ENCODE measurements around the gene PIK3C2G. TPM values are rescaled to one million over a fixed set of nuclear protein-coding genes. Genes with fewer than 3 reads are reported as not detected.

The PIK3C2G gene
- total and polyA plus RNA-seq, 5 experiments from 2014 or later = not detected

DNA sequence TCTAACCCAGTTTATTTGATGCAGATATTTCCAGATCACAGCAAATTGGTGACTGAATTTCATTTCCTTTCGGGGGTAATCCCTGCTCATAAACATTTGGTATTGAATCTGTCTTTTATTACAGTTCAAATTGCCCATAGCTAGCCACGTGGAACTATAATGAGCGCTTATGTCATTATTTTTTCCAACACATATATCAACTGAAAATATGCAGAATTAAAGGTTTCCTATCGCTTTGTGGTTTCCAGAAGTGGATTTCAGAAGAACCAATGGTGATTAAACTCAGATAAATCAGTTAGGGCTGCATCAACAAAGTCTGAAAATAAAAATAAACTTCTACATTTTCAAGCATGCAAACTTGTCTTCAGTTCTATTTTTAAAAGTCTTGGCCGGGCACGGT lies 111.9 kb downstream of the PIK3C2G start:
- Mint-ChIP-seq H3K4me1 (no peaks in the 10 kb centered on the region), H3K36me3 (no peaks in the 10 kb centered on the region), H3K9me3 (peaks cover under 1 to 30% (median 14%) of the 10 kb centered on the region in 9 donors), H3K27me3 (no peaks in the 10 kb centered on the region), H3K27ac (no peak overlapping the region), H3K4me3 (no peak overlapping the region)
- ATAC-seq = no peak
- DNase-seq = no peak
- POLR2A ChIA-PET = no interaction called here

GRCh38 chr12:18375131-18375530 lies 113.8 kb downstream of the PIK3C2G start:
- H3K27ac Mint-ChIP-seq = no peak overlapping the region
- H3K4me3 Mint-ChIP-seq = no peak overlapping the region
- H3K36me3 Mint-ChIP-seq = no peaks in the 10 kb centered on the region
- peaks cover 2 to 30% (median 10%) of the 10 kb centered on the region in 9 donors for H3K9me3 Mint-ChIP-seq
- no peak for DNase-seq
- no peak for ATAC-seq
- POLR2A ChIA-PET = no interaction called here
- no peaks in the 10 kb centered on the region for H3K4me1 Mint-ChIP-seq
- H3K27me3 Mint-ChIP-seq = no peaks in the 10 kb centered on the region

GRCh38 chr12:18375583-18375982 lies 114.3 kb downstream of the PIK3C2G start:
- H3K27ac Mint-ChIP-seq = no peak overlapping the region
- POLR2A ChIA-PET = no interaction called here
- H3K9me3 Mint-ChIP-seq = peaks cover 2 to 33% (median 10%) of the 10 kb centered on the region in 9 donors
- no peak for ATAC-seq
- H3K4me1 Mint-ChIP-seq = no peaks in the 10 kb centered on the region
- no peak overlapping the region for H3K4me3 Mint-ChIP-seq
- DNase-seq = no peak
- no peaks in the 10 kb centered on the region for H3K27me3 Mint-ChIP-seq
- no peaks in the 10 kb centered on the region for H3K36me3 Mint-ChIP-seq

DNA sequence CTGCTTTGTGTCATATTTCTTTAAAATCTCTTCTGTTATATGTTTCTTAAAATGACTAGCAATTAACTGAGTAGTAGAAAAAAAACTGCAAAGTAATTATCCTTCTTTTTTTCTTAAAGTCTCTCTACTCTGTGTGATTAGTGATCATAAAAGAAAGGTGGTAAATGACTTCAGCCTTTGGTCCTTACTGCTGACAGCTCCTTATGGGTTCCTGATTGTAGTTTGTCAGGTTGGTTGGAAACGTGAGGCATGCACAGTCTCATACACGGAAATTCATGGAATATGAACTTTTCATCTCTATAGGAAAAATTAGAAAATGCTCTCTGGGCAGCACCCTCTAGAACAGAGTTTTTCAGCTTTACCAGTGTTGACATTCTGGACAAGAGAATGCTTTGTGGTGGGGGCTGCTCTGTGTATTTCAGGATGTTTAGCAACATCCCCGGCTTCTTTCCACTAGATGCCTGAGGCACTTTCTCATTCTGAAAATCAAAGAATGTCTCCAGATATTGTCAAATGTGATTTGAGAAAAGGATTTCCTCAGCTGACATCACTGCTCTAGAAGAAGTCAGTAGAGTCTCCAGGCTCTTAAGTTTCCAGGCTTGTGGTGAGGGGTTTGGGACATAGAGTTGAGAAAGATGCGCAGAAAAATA lies 121.0 kb downstream of the PIK3C2G start:
- Mint-ChIP-seq H3K4me3 (no peak overlapping the region), H3K27me3 (no peaks in the 10 kb centered on the region), H3K36me3 (no peaks in the 10 kb centered on the region), H3K27ac (no peak overlapping the region), H3K9me3 (peaks cover 0 to 27% (median 11%) of the 10 kb centered on the region in 9 donors), H3K4me1 (no peaks in the 10 kb centered on the region)
- POLR2A ChIA-PET = no interaction called here
- ATAC-seq = no peak
- DNase-seq = no peak

DNA sequence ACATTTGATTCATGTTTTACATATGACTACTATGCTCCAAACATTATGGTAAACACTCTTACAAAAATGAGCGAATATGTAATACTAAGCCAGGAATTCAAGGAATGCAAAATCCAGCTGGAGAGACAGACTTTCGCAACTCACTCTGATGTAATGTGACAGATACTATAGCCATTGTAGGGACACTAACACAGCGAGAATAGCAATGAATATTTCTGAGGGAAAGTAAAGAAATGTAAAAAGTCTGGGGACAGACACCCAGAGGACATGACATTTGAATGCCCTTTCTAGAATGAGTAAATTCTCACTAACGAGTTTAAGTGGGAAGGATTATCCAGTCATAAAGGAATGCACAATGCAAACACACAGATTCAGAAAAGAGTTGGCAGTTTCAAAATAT lies 121.9 kb downstream of the PIK3C2G start:
- POLR2A ChIA-PET = no interaction called here

DNA sequence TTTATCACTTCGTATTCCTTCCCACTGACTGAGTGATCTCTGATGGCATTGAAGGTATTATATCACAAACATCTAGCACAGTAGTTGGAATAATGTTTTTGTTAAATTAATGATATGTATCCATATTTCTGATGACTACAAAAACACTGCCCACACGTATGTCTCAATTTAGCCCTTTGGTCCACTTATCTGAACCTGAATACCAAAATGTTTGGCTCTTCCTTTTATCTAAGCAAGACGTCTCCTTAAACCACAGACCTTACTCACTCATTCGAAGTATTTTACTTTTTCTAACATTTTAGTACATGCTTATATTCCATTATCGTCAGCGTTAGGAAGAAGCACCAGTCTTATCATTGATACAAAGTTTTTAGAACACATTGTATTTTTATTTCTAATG lies 126.4 kb downstream of the PIK3C2G start:
- Mint-ChIP-seq H3K4me3 (no peak overlapping the region), H3K27ac (no peak overlapping the region), H3K27me3 (no peaks in the 10 kb centered on the region), H3K9me3 (peaks cover 0 to 29% (median 7%) of the 10 kb centered on the region in 9 donors), H3K36me3 (no peaks in the 10 kb centered on the region), H3K4me1 (no peaks in the 10 kb centered on the region)
- POLR2A ChIA-PET = no interaction called here
- ATAC-seq (no peak), DNase-seq (no peak)

More for the DNA sequence above, 121.9 kb downstream of the PIK3C2G start:
- H3K4me1 Mint-ChIP-seq = no peaks in the 10 kb centered on the region
- DNase-seq = no peak
- H3K9me3 Mint-ChIP-seq = peaks cover 0 to 32% (median 9%) of the 10 kb centered on the region in 9 donors
- no peaks in the 10 kb centered on the region for H3K36me3 Mint-ChIP-seq
- no peak overlapping the region for H3K4me3 Mint-ChIP-seq
- H3K27me3 Mint-ChIP-seq = no peaks in the 10 kb centered on the region
- ATAC-seq = no peak
- no peak overlapping the region for H3K27ac Mint-ChIP-seq

DNA sequence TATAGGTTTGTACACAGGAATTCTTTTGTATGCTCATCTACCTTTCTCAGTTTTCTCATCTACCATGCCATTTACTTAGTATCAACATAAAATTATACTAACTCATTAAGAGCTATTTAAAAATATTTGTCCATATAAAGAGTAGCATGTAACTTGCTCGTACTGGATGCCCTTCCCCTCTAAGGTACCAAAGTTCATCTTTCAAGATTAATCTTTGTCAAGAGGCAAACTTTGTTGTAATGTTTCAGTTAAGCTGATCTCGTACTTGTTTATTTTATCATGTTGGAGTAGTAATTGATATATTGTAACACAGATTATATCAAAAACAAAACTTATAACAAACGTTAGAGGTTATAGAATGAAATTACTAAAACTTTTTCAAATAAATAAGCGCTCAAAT lies 128.5 kb downstream of the PIK3C2G start:
- Mint-ChIP-seq H3K27me3 (no peaks in the 10 kb centered on the region), H3K4me3 (no peak overlapping the region), H3K4me1 (no peaks in the 10 kb centered on the region), H3K9me3 (peaks cover 0 to 29% (median 4%) of the 10 kb centered on the region in 9 donors), H3K36me3 (no peaks in the 10 kb centered on the region), H3K27ac (no peak overlapping the region)
- DNase-seq (no peak), ATAC-seq (no peak)
- POLR2A ChIA-PET = no interaction called here

GRCh38 chr12:18391151-18391550 lies 129.8 kb downstream of the PIK3C2G start:
- no peak for ATAC-seq
- Mint-ChIP-seq H3K36me3 (no peaks in the 10 kb centered on the region), H3K27me3 (no peaks in the 10 kb centered on the region), H3K27ac (no peak overlapping the region), H3K9me3 (peaks cover 0 to 22% (median 4%) of the 10 kb centered on the region in 9 donors), H3K4me1 (no peaks in the 10 kb centered on the region), H3K4me3 (no peak overlapping the region)
- no peak for DNase-seq
- POLR2A ChIA-PET = no interaction called here

DNA sequence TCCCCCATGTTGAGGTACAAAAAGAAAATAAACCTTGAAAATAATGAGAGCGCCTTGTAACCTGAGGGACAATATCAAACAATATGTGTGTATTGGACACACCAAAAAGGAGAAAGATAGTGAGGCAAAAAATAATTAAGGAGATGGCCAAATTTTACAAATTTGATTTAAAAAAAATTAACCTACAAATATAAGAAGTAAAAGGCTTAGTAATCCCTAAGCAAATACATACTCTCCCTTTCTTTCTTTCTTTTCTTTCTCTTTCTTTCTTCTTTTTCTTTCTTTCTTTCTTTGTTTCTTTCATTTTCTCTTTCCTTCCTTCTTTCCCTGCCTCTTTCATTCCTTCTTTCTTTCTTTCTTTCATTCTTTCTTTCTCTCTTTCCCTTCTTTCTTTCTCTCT lies 133.4 kb downstream of the PIK3C2G start:
- Mint-ChIP-seq H3K4me3 (no peak overlapping the region), H3K36me3 (no peaks in the 10 kb centered on the region), H3K9me3 (peaks cover 0 to 7% (median 0%) of the 10 kb centered on the region in 9 donors), H3K27me3 (no peaks in the 10 kb centered on the region), H3K4me1 (no peaks in the 10 kb centered on the region), H3K27ac (no peak overlapping the region)
- POLR2A ChIA-PET = no interaction called here
- DNase-seq (no peak), ATAC-seq (no peak)

GRCh38 chr12:18400186-18400585 lies 138.9 kb downstream of the PIK3C2G start:
- POLR2A ChIA-PET = no interaction called here
- ATAC-seq = no peak
- H3K9me3 Mint-ChIP-seq = peaks cover 0 to 13% (median 5%) of the 10 kb centered on the region in 9 donors
- no peak for DNase-seq
- H3K36me3 Mint-ChIP-seq = no peaks in the 10 kb centered on the region
- no peak overlapping the region for H3K4me3 Mint-ChIP-seq
- H3K27ac Mint-ChIP-seq = no peak overlapping the region
- no peaks in the 10 kb centered on the region for H3K27me3 Mint-ChIP-seq
- no peaks in the 10 kb centered on the region for H3K4me1 Mint-ChIP-seq

GRCh38 chr12:18402872-18403611 lies 141.7 kb downstream of the PIK3C2G start:
- no peaks in the 10 kb centered on the region for H3K36me3 Mint-ChIP-seq
- POLR2A ChIA-PET = no interaction called here
- H3K4me3 Mint-ChIP-seq = no peak overlapping the region
- no peaks in the 10 kb centered on the region for H3K4me1 Mint-ChIP-seq
- DNase-seq (no peak), ATAC-seq (no peak)
- no peaks in the 10 kb centered on the region for H3K27me3 Mint-ChIP-seq
- peaks cover 1 to 34% (median 10%) of the 10 kb centered on the region in 9 donors for H3K9me3 Mint-ChIP-seq
- H3K27ac Mint-ChIP-seq = no peak overlapping the region

DNA sequence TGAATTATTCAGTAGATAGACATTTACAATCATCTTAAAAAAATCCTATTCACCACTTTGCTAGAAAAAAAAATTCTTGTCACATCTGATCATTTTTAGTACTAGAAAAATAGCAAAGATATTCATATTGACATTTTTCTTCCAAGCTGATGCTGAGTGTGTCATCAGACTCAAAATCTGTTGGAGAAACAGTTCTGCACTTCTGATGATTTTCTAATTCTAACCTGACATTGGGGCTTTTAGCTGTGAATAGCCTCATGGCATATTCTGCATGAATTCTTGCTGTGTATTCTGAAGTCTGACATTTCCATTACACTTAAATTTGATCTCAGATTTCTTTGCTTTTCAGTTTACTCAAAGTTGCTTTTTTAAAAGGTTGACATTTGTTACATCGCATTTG lies 150.1 kb downstream of the PIK3C2G start:
- Mint-ChIP-seq H3K4me1 (no peaks in the 10 kb centered on the region), H3K4me3 (no peak overlapping the region), H3K9me3 (peaks cover 0 to 28% (median 10%) of the 10 kb centered on the region in 9 donors), H3K27ac (no peak overlapping the region), H3K36me3 (no peaks in the 10 kb centered on the region), H3K27me3 (no peaks in the 10 kb centered on the region)
- POLR2A ChIA-PET = no interaction called here
- DNase-seq (no peak), ATAC-seq (no peak)

GRCh38 chr12:18414671-18415070 lies 153.4 kb downstream of the PIK3C2G start:
- ATAC-seq (no peak), DNase-seq (no peak)
- Mint-ChIP-seq H3K4me3 (no peak overlapping the region), H3K4me1 (no peaks in the 10 kb centered on the region), H3K27me3 (no peaks in the 10 kb centered on the region), H3K27ac (no peak overlapping the region), H3K9me3 (peaks cover 0 to 19% (median under 1%) of the 10 kb centered on the region in 9 donors), H3K36me3 (no peaks in the 10 kb centered on the region)
- POLR2A ChIA-PET = no interaction called here

DNA sequence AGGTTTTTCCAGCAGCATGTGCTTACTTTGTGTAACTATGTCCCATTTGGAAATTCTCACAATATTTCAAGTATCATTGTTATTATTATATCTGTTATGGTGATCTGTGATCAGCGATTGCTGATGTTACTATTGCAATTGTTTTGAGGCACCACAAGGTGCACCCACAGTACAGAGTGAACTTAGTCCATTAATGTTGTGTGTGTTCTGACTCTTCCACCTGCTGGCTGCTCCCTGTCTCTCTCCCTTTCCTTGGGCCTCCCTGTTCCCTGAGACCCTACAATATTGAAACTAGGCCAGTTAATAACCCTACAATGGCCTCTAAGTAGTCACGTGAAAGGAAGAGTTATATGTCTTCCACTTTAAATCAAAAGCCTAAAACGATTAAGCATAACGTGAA lies 153.9 kb downstream of the PIK3C2G start:
- no peaks in the 10 kb centered on the region for H3K27me3 Mint-ChIP-seq
- POLR2A ChIA-PET = no interaction called here
- ATAC-seq = no peak
- no peak overlapping the region for H3K27ac Mint-ChIP-seq
- no peak for DNase-seq
- H3K4me1 Mint-ChIP-seq = no peaks in the 10 kb centered on the region
- H3K9me3 Mint-ChIP-seq = peaks cover 0 to 19% (median 0%) of the 10 kb centered on the region in 9 donors
- no peak overlapping the region for H3K4me3 Mint-ChIP-seq
- H3K36me3 Mint-ChIP-seq = no peaks in the 10 kb centered on the region
